ENCODE measurements around the gene ZNF506. TPM values are rescaled to one million over a fixed set of nuclear protein-coding genes. Genes with fewer than 3 reads are reported as not detected.
"Not testable (repeated sequence)": the region's sequence is repeated elsewhere in the genome, so short reads cannot be mapped to it uniquely, and the experiment has no call there.

ZNF506 gene
- total RNA-seq, 1 donor from 2014 or later: 2.9 TPM

DNA sequence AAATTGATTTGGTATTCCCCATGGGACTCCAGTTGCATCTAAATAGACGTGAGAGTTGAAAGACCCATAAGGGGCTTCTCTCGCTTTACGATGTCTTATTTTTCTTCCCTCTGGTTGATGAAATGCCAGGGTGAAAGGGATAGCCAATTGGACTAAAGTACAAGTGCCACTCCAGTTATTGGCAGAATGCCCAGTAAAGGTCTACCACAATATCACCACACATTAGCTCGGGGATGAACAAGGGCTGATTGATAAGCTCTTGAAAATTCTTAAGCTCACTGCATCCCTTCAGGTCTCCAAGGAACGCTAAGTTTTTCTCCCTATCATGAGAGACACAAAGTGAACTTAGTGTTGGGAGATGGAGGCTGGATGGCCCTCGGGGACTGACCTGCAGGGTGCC lies 39.8 kb downstream of the ZNF506 start:
- DNase-seq (ENCODE audit: low spot score); ATAC-seq: not testable (repeated sequence)

DNA sequence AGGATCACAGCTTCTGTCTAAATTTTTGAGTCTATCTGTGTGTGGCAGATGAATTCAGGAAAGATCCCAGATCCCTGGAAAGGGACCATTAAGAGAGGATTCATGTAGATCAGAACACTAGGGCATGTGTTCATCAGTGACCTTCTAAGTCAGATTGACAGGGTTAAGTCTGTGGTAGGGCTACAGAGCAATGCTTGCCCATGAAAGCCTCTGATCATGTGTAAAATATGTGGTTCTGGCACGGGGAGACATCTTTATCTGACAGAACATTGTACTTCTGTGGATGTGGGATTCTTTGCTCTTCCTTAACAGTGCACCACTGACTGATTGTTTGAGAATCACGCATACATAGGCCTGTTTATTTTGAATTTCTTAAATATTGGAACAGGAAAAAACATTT lies 42.9 kb downstream of the ZNF506 start:
- ATAC-seq: no peak

DNA sequence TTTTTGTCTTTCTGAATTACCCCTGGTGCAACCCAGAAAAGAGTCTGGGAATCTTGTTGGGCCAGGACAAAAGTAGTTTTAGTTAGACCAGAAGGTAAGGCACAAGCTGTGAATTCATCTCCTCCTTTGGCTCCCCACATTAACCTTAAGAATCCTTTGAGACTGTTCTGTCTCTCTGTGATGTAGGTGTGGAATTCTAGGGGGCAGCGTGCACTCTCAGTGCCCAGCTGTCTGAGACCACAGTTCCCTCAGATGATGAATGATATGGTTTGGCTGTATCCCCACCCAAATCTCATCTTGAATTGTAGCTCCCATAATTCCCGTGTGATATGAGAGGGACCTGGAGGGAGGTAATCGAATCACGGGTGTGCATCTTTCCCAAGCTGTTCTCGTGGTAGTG lies 43.9 kb downstream of the ZNF506 start:
- DNase-seq (ENCODE audit: low spot score) (no peak), ATAC-seq (no peak)

More for the DNA sequence above, 42.9 kb downstream of the ZNF506 start:
- DNase-seq (ENCODE audit: low spot score): no peak

DNA sequence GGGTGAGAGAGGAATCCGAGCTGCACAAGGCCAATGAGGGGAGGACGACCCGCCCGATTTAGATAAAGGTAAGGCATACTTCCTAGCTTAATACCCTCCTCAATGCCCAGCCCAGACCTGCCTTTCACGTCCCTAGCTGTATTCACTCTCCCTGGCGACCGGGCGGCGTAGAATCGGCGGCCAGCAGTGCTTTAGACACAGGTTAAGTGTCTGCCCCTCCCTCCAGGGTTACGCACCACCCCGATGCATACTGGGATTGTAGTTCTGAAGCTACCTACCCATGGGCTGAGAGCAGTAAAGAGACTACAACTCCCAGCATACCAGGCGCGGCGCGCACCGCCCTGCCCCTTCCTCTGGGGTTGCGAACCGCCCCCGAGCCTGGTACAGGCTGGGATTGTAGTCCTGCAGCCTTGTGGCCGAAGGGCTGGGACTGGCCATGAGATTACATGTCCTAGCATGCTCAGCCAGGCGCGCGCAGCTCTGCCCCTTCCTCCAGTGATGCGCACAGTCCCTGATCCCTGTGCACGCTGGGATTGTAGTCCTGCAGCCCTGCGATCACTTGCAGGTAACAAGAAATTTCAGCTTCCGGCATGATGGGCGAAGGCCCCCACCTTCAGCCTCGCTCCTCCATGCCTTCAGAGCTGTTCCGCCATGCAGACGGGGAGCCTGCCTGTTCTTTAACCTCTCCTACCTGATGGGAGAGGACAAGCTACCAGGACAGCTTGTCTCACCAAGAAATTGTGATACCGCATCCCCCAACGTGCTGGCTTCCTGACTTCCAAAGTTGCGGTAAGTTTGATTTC lies 45.1 kb downstream of the ZNF506 start:
- ATAC-seq: peak; percentile 98
- DNase-seq (ENCODE audit: low spot score): peak; percentile 99

DNA sequence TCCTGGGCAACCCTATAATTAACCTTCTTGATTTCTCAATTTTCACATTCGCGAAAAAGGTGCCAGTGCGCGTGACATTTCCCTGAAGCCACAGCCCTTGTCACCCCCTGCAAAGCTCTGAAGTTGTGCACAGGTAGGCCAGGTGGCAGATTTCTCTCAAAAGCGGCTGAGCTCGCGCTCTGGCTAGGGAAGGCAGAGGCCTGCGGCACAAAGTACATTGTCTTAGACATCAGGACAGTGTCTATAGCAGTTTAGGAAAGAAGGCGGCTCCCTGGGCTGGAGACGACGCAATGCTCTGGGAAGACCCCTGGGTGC lies 45.7 kb downstream of the ZNF506 start:
- no peak for ATAC-seq
- DNase-seq (ENCODE audit: low spot score): no peak

DNA sequence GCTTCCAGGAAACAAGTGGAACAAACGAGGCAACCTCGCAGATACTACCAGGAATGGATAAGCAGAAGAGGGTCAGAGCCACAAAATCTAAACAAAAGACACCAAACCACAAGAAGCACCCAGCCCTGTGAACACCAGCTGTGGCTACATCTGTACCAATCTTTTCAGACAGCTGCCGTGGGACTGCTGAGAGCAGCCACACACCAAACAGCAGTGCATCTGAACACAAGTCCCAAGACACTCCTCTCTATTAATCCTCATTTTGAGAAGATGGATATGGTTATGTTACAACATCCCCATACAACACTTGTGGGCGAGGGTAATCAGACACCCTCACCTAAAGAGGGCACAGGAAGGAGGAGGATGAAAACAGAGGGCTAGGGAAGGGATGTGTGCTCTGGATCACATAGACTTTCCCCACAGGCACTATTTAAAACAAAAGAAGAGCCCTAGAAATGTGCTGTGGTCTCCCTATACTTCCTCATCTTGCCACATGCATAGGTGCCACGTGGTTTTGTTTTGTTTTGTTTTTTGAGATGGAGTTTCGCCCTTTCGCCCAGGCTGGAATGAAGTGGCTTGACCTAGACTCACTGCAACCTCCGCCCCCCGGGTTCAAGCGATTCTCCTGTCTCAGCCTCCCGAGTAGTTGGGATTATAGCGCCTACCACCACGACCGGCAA lies 47.1 kb downstream of the ZNF506 start:
- DNase-seq (ENCODE audit: low spot score): no peak

DNA sequence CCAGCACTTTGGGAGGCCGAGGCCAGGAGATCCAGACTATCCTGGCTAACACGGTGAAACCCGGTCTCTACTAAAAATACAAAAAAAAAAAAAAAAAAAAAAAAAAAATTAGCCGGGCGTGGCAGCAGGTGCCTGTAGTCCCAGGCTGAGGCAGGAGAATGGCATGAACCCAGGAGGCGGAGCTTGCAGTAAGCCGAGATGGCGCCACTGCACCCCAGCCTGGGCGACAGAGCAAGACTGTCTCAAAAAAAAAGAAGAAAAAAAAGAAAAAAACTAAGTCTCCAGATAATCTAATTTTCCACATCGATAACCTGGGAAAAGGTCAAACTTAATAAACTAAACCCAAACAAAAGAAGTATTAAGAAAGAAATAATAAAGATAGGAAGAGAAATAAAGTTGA lies 49.6 kb downstream of the ZNF506 start:
- DNase-seq (ENCODE audit: low spot score); ATAC-seq: not testable (repeated sequence)

More for the DNA sequence above, 47.1 kb downstream of the ZNF506 start:
- no peak for ATAC-seq

DNA sequence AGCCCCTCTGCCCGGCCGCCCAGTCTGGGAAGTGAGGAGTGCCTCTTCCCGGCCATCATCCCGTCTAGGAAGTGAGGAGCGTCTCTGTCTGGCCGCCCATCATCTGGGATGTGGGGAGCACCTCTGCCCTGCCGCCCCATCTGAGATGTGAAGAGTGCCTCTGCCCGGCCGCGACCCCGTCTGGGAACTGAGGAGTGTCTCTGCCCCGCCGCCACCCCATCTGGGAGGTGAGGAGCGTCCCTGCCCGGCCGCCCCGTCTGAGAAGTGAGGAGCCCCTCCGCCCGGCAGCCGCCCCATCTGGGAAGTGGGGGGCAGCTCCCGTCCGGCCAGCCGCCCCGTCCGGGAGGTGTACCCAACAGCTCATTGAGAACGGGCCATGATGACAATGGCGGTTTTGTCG lies 51.6 kb downstream of the ZNF506 start:
- DNase-seq (ENCODE audit: low spot score); ATAC-seq: not testable (repeated sequence)

DNA sequence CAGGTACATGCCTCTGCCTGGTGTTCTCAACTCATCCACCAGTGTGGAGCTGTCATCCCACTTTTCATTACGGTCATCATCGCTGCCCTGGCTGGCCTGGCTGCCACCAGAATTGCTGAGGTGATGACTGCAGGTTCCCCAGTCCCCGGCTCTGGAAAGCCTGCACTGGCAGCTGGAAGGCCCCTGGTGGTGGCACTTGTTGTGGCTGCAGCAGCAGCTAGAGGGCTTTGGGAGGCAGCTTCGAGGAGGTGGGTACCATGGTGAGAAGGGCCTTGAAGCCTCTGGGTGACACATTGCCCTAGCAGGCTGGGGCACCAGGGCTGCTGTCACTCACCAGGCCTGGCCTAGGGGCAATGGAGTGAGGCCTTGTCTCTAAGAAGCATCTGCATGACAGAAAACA lies 63.4 kb downstream of the ZNF506 start:
- no peak for DNase-seq (ENCODE audit: low spot score)
- ATAC-seq: no peak

DNA sequence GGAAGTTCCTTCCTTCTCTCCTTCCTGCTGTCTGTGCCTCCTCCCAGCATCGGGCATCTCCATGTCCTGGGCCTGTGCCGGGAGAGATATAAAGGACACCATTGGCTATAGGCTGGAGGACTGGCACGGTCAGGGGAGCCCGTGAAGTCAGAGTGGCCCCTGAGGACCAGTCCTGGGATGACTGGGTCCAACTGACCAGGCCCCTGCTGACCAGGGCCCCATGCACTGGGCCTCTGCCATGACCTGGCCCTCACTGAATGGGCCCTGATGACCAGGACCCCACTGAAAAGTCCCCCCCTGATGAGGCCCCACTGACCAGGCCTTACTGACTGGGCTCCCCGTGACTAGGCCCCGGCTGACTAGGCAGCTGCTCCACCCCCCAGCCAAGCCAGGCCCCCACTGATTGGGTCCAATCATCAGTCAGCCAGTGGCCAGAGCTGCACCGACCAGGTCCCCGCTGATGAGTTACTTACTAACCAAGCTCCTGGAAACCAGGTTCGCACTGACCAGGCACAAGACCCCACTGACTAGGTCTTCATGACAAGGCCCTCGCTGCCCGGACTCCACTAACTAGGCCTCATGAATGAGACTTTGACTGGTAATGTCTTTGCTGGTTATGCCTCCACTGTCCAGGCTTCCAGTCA lies 68.7 kb downstream of the ZNF506 start:
- no peak for DNase-seq (ENCODE audit: low spot score)
- no peak for ATAC-seq

DNA sequence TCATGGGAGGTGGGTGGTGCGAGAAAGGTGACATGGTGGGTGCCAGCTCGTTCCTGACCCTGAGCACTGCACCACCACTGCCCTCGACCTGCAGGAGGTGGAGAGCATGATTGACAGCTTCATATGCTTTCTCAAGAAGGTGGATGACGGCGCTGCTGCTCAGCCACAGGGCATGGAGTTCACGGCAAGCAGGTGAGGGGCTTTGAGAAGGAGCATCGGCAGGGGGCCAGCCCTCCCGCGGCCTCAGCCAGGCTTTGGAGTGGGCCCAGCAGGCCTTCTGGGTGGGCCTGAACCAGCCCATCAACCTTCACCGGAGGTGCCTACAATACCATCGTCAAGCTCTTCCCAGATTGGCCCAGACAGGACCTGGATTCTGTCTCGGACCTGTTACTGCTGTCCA lies 69.7 kb downstream of the ZNF506 start:
- DNase-seq (ENCODE audit: low spot score) (no peak), ATAC-seq (no peak)

DNA sequence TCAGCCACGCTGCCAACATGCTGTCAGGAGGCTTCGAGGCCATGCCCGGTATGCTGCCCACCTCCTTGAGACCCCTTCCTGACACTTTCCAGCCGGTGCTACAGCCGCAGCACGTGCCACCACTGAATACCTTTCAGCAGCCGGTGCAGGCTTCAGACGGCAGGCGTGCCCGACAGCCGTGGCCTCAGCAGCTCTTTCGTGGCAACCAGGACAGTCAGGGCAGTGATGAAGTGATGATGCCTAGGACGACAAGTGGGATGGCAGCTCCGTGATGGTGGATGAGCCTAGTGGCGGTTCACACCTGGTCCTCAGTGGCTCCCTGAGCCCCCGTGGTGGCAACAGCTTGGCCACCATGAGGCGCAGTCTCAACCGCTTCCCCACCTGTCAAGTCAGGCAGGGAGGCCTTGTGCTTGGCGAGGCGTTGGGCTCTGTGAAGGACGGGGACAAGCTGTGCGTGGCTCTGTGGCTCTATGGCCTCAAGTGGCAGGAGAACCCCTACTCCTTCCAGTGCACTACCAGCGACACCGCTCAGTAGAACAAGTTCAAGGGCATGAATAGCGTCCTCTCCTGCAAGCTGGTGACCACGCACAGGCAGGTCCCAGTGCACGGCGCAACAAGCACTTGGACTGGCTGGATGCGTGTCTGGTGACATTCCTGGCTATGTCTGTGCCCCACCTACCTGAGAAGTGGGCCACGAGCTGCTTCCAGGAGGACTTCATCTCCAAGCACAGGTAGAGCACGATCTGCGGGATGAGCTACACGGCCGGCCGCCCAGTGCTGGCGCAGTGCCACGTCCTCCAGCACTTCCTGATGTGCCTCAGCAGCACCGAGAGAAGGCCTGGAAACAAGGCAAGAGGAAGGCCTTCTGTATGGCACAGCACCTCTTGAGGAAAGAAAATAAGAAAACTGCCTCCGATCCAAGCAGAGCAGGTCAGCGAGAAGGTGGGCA lies 70.4 kb downstream of the ZNF506 start:
- DNase-seq (ENCODE audit: low spot score) (no peak), ATAC-seq (no peak)

DNA sequence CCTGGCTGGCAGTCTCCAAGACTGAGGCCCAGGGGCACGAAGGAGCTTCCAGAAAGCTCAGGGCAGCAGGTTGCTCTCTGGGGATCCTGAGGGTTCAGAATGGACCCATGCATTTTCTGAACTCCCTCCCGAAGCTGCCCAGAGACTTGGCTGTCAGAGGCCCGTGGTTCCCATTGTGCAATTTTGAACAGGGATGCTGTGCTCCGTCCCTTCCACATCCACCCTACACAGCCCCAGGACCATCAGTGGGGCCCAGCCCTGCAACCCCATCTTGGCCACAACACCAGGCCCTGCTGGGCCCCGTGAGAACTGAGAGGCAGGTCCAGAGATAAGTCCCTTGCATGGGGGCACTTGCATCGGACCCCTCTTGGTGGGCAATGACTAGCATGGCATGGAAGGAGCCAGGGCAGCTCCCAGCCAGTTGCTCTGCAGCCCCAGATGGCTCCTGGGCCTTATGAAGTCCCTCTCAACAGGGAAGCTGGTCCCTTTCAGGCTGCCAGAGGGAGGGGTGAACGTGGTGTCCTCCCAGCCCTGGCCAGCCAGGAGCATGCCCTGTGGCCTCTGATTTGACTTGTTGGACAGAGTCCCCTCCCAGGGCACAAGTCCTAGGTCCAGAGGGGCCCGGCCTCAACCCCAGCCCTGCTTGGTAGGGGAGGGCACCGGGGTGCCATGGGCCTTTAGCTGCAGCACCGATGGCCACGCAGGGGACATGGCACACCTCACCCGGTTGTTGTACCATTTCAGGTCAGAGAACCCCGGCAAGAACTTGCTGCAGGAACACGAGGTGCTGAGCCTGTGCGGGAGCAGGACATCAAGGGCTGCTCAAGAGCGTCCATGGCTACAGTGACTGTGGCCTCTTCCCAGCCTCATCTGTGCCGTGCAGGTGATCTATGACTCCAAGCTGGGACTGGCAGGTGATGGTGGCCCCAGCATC lies 71.4 kb downstream of the ZNF506 start:
- ATAC-seq (no peak), DNase-seq (ENCODE audit: low spot score) (no peak)

DNA sequence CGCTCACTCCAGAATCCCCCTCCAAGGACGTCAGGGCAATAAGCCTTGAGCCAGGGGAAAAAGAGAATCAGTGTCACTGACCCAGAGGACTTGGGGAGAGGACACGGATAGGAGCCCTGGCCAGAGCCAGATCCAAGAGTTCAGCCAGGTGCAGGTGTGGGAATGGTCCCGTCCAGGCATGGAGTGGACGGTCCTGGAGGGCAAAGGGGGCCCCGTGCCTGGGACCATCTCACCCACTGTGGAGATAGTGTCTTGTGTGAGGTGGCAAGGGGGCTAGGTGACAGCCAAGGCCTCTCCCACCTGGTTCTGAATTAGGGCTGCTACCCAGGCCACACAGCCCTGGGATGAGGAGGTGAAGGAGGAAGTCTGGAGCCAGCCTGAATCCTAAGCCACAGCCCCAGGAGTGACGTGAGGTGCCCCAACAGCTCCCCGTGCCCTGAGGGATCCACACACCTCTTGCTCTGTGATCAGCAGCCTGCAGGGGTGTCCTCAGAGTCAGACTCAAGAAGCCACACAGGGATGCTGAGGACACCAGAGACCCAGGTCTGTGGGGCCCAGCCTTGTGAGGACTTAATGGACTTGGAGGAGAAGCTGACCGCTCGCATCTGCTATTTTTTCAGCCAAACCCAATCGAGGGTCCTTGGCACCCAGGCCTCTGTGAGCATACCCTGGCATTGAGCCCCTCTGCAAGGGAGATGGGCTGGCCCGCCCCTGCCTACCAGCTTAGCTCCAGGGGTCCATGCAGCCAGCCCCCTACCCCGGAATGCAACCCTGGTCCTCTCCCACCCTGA lies 72.2 kb downstream of the ZNF506 start:
- DNase-seq (ENCODE audit: low spot score) (peak; percentile 26), ATAC-seq (no peak)

DNA sequence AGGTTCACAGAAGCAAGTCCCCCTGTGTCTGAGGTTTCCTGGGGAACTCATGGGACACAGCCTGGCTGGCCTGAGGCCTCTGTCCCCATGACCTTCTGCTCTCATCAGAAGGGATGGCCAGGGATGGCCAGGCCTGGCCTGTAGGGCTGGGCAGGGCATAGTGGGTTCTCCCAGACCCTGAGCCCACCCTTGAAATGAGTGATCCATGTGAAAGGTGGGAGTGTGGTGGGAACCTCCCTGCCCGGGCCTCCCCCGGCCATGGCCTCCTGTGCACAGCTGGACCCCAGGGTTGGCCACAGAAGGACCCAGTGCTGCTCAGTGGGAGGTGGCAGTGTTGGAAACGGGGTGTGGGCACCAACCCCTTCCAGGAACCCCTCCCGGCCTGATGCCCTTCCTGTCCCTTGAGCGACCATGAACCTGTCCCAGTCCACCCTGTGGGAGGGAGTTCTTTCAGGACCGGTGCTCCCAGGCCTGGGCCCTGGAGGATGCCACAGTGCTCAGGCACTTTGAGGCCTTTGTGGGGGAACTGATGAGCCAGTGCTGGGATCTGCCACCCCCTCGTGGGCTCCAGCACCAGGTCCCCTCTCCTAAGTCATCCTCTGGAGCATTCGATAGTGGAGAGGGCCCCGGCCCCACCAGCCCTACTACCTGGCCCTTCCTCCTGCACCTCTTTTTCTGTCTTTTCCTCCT lies 73.2 kb downstream of the ZNF506 start:
- no peak for DNase-seq (ENCODE audit: low spot score)
- ATAC-seq: no peak

DNA sequence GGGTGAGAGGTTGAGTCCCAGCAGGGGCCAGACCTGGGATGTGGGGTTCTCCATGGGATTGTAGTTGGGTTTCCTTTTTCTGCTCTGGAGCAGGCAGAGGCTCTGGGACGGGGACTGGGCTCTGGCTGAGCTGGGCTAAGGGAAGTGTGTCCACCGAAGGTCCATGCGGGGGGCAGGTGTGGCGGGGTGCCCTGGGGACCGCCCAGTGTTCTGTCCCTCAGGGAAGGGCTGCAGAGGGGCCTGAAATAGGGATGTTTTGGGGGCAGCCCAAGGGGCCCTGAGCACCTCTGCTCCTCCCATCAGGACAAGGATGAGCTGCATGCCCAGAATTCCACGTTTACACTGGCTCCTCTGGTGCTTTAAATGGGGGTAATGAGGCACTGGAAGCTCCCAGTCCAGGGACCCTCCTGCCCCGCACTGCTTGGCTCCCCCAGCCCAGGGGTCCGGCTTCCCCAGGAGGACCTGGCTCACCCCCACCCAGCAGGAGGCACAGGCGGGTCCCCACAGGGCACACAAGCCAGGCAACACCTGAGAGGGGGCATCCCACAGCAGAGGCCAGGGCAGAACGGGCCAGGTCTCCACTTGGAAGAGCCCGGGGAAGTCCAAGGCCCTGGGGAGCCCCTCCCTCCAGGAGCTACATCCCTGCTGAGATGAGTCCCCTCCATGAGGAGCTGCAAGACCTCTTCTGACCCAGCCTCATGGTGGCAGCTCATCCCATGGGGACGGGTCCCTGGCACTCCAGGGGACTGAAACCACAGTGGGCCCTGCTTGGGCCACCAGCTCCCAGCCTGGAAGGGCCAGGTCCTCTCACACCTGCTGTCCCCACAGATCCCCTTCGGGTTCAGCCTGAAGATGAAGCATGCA lies 74.0 kb downstream of the ZNF506 start:
- DNase-seq (ENCODE audit: low spot score) (no peak), ATAC-seq (no peak)
